ENCODE measurements around the gene FERD3L. TPM values are rescaled to one million over a fixed set of nuclear protein-coding genes. Genes with fewer than 3 reads are reported as not detected.

Gene FERD3L
- total and polyA plus RNA-seq, 2 experiments from 2014 or later, result not detected

DNA sequence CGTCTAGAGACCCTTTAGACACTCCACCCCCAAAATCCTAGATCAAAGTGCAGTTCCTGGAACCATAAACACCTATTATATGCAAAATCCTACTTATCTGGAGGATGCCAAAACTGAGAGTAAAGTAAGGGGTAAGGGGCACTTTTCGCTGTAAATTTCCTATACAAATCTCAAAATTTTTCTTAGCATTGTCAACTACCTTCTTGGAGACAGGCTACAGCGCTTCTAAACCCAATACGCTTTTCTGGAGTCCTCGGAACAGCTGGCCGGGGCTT is 38.2 kb downstream of the FERD3L start:
- Histone ChIP-seq H3K4me3 (peak overlapping the region; percentile 56), H3K27me3 (ENCODE audit: insufficient read depth) (peaks cover 100% of the 10 kb centered on the region), H3K9me2 (ENCODE audit: insufficient read depth) (no peaks in the 10 kb centered on the region), H2AFZ (peak overlapping the region; percentile 89), H4K20me1 (replicated peaks; ENCODE audit: insufficient read depth) (peaks cover 13% of the 10 kb centered on the region; the same call in 1 of the 2 replicates), H3K27ac (ENCODE audit: low read depth) (no peak overlapping the region), H3K4me2 (peak overlapping the region; percentile 86), H3K36me3 (ENCODE audit: insufficient read depth) (no peaks in the 10 kb centered on the region), H3K79me2 (replicated peaks; ENCODE audit: insufficient read depth) (no peaks in the 10 kb centered on the region), H3K4me1 (ENCODE audit: insufficient read depth) (peaks cover 57% of the 10 kb centered on the region), H3F3A (replicated peaks; ENCODE audit: low read depth) (peaks cover 28% of the 10 kb centered on the region)
- Mint-ChIP-seq H3K9me3 (no peaks in the 10 kb centered on the region; the same call in 2 of the 3 replicates), H3K4me1 (peaks cover 57% of the 10 kb centered on the region), H3K36me3 (ENCODE audit: low read depth) (no peaks in the 10 kb centered on the region), H3K4me3 (peak overlapping the region; percentile 79), H3K27me3 (ENCODE audit: insufficient read depth, low read depth, poor library complexity) (peaks cover 92% of the 10 kb centered on the region), H3K27ac (no peak overlapping the region)
- DNase-seq (ENCODE audit: low spot score), result no peak
- TF ChIP-seq NANOG (IDR thresholded peaks at IDR 0.05; ENCODE audit: borderline replicate concordance) (no peak), CREB1 (CRISPR knock-in tag; IDR thresholded peaks at IDR 0.05; ENCODE audit: low read depth) (no peak), STAT1 (IDR thresholded peaks at IDR 0.05; ENCODE audit: unreplicated experiment) (no peak), ZNF114 (CRISPR knock-in tag; IDR thresholded peaks at IDR 0.05) (no peak), EZH2 (IDR thresholded peaks at IDR 0.05; ENCODE audit: low read depth, unreplicated experiment) (no peak), JUNB (IDR thresholded peaks at IDR 0.05; ENCODE audit: unreplicated experiment) (no peak), EZH2phosphoT487 (IDR thresholded peaks at IDR 0.05; ENCODE audit: unreplicated experiment) (no peak), ZNF331 (CRISPR knock-in tag; IDR thresholded peaks at IDR 0.05; ENCODE audit: low read depth) (no peak), POLR2AphosphoS5 (IDR thresholded peaks at IDR 0.05; ENCODE audit: low read depth) (no peak)
- TF ChIP-seq, protein P1, sequence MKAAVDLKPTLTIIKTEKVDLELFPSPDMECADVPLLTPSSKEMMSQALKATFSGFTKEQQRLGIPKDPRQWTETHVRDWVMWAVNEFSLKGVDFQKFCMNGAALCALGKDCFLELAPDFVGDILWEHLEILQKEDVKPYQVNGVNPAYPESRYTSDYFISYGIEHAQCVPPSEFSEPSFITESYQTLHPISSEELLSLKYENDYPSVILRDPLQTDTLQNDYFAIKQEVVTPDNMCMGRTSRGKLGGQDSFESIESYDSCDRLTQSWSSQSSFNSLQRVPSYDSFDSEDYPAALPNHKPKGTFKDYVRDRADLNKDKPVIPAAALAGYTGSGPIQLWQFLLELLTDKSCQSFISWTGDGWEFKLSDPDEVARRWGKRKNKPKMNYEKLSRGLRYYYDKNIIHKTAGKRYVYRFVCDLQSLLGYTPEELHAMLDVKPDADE (IDR thresholded peaks at IDR 0.05), result no peak
- TF ChIP-seq, protein P2, sequence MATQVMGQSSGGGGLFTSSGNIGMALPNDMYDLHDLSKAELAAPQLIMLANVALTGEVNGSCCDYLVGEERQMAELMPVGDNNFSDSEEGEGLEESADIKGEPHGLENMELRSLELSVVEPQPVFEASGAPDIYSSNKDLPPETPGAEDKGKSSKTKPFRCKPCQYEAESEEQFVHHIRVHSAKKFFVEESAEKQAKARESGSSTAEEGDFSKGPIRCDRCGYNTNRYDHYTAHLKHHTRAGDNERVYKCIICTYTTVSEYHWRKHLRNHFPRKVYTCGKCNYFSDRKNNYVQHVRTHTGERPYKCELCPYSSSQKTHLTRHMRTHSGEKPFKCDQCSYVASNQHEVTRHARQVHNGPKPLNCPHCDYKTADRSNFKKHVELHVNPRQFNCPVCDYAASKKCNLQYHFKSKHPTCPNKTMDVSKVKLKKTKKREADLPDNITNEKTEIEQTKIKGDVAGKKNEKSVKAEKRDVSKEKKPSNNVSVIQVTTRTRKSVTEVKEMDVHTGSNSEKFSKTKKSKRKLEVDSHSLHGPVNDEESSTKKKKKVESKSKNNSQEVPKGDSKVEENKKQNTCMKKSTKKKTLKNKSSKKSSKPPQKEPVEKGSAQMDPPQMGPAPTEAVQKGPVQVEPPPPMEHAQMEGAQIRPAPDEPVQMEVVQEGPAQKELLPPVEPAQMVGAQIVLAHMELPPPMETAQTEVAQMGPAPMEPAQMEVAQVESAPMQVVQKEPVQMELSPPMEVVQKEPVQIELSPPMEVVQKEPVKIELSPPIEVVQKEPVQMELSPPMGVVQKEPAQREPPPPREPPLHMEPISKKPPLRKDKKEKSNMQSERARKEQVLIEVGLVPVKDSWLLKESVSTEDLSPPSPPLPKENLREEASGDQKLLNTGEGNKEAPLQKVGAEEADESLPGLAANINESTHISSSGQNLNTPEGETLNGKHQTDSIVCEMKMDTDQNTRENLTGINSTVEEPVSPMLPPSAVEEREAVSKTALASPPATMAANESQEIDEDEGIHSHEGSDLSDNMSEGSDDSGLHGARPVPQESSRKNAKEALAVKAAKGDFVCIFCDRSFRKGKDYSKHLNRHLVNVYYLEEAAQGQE (IDR thresholded peaks at IDR 0.05; ENCODE audit: unreplicated experiment), result no peak
- TF ChIP-seq, protein P3, sequence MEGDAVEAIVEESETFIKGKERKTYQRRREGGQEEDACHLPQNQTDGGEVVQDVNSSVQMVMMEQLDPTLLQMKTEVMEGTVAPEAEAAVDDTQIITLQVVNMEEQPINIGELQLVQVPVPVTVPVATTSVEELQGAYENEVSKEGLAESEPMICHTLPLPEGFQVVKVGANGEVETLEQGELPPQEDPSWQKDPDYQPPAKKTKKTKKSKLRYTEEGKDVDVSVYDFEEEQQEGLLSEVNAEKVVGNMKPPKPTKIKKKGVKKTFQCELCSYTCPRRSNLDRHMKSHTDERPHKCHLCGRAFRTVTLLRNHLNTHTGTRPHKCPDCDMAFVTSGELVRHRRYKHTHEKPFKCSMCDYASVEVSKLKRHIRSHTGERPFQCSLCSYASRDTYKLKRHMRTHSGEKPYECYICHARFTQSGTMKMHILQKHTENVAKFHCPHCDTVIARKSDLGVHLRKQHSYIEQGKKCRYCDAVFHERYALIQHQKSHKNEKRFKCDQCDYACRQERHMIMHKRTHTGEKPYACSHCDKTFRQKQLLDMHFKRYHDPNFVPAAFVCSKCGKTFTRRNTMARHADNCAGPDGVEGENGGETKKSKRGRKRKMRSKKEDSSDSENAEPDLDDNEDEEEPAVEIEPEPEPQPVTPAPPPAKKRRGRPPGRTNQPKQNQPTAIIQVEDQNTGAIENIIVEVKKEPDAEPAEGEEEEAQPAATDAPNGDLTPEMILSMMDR (conservative IDR thresholded peaks at IDR 0.05; ENCODE audit: low read depth in 2 of 2), result no peak
- TF ChIP-seq, protein P4, sequence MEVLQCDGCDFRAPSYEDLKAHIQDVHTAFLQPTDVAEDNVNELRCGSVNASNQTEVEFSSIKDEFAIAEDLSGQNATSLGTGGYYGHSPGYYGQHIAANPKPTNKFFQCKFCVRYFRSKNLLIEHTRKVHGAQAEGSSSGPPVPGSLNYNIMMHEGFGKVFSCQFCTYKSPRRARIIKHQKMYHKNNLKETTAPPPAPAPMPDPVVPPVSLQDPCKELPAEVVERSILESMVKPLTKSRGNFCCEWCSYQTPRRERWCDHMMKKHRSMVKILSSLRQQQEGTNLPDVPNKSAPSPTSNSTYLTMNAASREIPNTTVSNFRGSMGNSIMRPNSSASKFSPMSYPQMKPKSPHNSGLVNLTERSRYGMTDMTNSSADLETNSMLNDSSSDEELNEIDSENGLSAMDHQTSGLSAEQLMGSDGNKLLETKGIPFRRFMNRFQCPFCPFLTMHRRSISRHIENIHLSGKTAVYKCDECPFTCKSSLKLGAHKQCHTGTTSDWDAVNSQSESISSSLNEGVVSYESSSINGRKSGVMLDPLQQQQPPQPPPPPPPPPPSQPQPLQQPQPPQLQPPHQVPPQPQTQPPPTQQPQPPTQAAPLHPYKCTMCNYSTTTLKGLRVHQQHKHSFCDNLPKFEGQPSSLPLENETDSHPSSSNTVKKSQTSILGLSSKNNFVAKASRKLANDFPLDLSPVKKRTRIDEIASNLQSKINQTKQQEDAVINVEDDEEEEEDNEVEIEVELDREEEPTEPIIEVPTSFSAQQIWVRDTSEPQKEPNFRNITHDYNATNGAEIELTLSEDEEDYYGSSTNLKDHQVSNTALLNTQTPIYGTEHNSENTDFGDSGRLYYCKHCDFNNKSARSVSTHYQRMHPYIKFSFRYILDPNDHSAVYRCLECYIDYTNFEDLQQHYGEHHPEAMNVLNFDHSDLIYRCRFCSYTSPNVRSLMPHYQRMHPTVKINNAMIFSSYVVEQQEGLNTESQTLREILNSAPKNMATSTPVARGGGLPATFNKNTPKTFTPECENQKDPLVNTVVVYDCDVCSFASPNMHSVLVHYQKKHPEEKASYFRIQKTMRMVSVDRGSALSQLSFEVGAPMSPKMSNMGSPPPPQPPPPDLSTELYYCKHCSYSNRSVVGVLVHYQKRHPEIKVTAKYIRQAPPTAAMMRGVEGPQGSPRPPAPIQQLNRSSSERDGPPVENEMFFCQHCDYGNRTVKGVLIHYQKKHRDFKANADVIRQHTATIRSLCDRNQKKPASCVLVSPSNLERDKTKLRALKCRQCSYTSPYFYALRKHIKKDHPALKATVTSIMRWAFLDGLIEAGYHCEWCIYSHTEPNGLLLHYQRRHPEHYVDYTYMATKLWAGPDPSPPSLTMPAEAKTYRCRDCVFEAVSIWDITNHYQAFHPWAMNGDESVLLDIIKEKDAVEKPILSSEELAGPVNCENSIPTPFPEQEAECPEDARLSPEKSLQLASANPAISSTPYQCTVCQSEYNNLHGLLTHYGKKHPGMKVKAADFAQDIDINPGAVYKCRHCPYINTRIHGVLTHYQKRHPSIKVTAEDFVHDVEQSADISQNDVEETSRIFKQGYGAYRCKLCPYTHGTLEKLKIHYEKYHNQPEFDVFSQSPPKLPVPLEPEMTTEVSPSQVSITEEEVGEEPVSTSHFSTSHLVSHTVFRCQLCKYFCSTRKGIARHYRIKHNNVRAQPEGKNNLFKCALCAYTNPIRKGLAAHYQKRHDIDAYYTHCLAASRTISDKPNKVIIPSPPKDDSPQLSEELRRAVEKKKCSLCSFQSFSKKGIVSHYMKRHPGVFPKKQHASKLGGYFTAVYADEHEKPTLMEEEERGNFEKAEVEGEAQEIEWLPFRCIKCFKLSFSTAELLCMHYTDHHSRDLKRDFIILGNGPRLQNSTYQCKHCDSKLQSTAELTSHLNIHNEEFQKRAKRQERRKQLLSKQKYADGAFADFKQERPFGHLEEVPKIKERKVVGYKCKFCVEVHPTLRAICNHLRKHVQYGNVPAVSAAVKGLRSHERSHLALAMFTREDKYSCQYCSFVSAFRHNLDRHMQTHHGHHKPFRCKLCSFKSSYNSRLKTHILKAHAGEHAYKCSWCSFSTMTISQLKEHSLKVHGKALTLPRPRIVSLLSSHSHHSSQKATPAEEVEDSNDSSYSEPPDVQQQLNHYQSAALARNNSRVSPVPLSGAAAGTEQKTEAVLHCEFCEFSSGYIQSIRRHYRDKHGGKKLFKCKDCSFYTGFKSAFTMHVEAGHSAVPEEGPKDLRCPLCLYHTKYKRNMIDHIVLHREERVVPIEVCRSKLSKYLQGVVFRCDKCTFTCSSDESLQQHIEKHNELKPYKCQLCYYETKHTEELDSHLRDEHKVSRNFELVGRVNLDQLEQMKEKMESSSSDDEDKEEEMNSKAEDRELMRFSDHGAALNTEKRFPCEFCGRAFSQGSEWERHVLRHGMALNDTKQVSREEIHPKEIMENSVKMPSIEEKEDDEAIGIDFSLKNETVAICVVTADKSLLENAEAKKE (CRISPR knock-in tag; IDR thresholded peaks at IDR 0.05), result no peak
- ATAC-seq, result no peak
